HG03060 (cell line): ENCODE measurements around the gene HDHD5.

Experiments
- ATAC-seq: cut with Tn5 transposase; IDR thresholded peaks from one replicate; pipeline ENCODE4 v1.9.1; 2021; ENCODE audit warnings: low read depth, moderate number of reproducible peaks; ENCODE audit not compliant: unreplicated experiment

HDHD5 gene

GRCh38 chr22:17108256-17109112 is 50.6 kb downstream of the HDHD5 start:
- ATAC-seq: no peak

- no peak for ATAC-seq
These were observed 51.6 kb downstream of the HDHD5 start for GRCh38 chr22:17107547-17107810.

GRCh38 chr22:17106785-17107546 is 52.1 kb downstream of the HDHD5 start:
- no peak for ATAC-seq

GRCh38 chr22:17106161-17106784 is 52.8 kb downstream of the HDHD5 start:
- ATAC-seq: no peak

GRCh38 chr22:17105143-17106129 is 53.6 kb downstream of the HDHD5 start:
- ATAC-seq: no peak

- no peak for ATAC-seq
These were observed 54.6 kb downstream of the HDHD5 start for GRCh38 chr22:17104336-17104935.

- no peak for ATAC-seq
These were observed 55.7 kb downstream of the HDHD5 start for GRCh38 chr22:17103351-17103750.

- no peak for ATAC-seq
These were observed 56.8 kb downstream of the HDHD5 start for GRCh38 chr22:17102297-17102667.

- no peak for ATAC-seq
These were observed 57.4 kb downstream of the HDHD5 start for GRCh38 chr22:17101475-17102296.

- no peak for ATAC-seq
These were observed 58.5 kb downstream of the HDHD5 start for GRCh38 chr22:17100621-17101020.

- ATAC-seq: no peak
These were observed 60.7 kb downstream of the HDHD5 start for GRCh38 chr22:17098379-17098819.

GRCh38 chr22:17097701-17098100 is 61.4 kb downstream of the HDHD5 start:
- ATAC-seq: no peak

GRCh38 chr22:17097062-17097461 is 62.0 kb downstream of the HDHD5 start:
- no peak for ATAC-seq

- no peak for ATAC-seq
These were observed 63.0 kb downstream of the HDHD5 start for GRCh38 chr22:17096071-17096470.

GRCh38 chr22:17095538-17095937 is 63.5 kb downstream of the HDHD5 start:
- no peak for ATAC-seq

- ATAC-seq: no peak
These were observed 66.0 kb downstream of the HDHD5 start for GRCh38 chr22:17093081-17093480.

GRCh38 chr22:17091851-17092250 is 67.2 kb downstream of the HDHD5 start:
- ATAC-seq: no peak

- no peak for ATAC-seq
These were observed 68.5 kb downstream of the HDHD5 start for GRCh38 chr22:17090550-17090949.
